GM12864 (cell line): Measurements from ENCODE around the gene RBFOX2.

Experiments used
- DNase-seq: peaks from one replicate; pipeline ENCODE4 v3.0.0-alpha.2; 2011; ENCODE audit warnings: low read depth
- H3K4me3 ChIP-seq: 2 replicates; pipeline ENCODE4 v1.5.1; 2011; ENCODE audit warnings: mild to moderate bottlenecking, low read depth, low read length, control low read depth
- TF ChIP-seq, protein P1 (sequence below): IDR thresholded peaks from 2 replicates; pipeline ENCODE4 v1.5.1; 2011; ENCODE audit warnings: low read depth, mild to moderate bottlenecking, moderate library complexity, low read length, control low read depth, inconsistent platforms; ENCODE audit errors: missing control alignments

The RBFOX2 gene

DNA sequence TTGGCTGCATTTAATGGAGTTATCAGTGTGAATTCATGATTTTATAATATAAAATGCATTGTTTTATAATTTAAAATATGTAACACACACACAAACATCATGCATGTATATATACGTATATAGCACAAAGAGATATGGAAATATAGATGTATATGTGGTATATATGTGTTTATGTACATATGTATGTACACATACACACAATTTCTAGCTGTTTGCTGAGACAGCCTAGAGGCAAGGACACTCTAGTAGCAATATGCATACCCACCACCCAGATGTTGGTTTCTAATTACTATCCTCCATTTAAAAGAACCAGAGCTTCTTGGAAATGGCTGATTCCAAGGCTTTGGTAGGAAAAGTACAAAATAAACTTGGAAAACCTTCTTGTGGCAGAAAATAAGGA, 50.4 kb downstream of the RBFOX2 start:
- TF ChIP-seq, protein P1, sequence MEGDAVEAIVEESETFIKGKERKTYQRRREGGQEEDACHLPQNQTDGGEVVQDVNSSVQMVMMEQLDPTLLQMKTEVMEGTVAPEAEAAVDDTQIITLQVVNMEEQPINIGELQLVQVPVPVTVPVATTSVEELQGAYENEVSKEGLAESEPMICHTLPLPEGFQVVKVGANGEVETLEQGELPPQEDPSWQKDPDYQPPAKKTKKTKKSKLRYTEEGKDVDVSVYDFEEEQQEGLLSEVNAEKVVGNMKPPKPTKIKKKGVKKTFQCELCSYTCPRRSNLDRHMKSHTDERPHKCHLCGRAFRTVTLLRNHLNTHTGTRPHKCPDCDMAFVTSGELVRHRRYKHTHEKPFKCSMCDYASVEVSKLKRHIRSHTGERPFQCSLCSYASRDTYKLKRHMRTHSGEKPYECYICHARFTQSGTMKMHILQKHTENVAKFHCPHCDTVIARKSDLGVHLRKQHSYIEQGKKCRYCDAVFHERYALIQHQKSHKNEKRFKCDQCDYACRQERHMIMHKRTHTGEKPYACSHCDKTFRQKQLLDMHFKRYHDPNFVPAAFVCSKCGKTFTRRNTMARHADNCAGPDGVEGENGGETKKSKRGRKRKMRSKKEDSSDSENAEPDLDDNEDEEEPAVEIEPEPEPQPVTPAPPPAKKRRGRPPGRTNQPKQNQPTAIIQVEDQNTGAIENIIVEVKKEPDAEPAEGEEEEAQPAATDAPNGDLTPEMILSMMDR: no peak
- no peak overlapping the region for H3K4me3 ChIP-seq
- no peak for DNase-seq

DNA sequence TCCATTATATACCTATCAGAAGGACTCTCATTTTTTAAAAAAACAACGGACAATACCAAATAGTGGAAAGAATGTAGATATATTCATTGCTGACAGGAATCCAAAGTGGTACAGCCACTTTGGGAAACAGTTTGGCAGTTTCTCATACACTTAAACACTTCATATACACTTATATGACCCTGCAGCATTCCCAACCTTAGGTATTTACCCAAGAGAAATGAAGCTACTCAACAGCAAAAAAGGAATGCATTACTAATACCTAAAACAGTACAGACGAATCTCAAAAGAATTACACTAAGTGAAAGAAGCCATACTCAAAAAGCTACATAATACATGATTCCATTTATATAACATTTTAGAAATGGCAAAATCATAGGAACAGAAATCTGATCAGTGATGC, 51.5 kb downstream of the RBFOX2 start:
- DNase-seq: no peak
- TF ChIP-seq, protein P1: no peak
- no peak overlapping the region for H3K4me3 ChIP-seq

DNA sequence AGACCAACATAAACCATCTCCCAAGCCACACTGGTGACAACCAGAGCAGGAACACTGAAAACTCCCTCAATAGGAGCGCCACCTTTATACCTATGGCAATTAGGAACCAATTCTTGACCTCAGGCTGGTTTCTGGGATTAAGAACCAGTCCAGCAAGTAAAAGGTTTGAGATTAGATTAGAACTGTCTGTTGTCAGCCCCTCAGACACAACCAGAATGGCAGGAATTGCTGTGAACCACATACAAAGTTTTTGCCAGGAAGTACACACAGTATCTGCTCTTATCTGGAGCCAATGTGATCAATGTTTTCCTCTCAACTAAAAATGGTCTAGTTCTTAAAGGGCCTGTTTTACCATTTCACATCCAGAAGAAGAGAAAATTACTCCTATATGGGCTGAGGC, 55.2 kb downstream of the RBFOX2 start:
- TF ChIP-seq, protein P1: no peak
- no peak for DNase-seq
- H3K4me3 ChIP-seq: no peak overlapping the region

DNA sequence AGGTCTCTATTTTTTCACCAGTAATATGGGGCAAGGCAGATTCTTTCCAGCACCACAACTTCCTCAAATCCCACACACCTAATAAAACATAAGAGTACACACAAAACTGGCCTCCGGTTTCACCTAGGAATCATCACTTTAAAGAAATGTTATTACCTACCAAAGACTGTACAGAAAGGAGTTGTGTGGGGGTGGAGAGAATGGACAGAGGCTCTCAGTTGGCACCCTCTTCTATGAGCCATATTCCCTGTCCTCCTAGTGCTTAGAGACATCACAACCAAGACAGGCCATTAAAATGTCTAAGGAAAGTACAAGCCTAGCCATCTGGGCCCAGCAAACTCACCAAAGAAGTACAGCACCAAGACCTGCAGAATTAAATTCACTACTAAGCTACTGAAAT, 56.1 kb downstream of the RBFOX2 start:
- TF ChIP-seq, protein P1: no peak
- no peak for DNase-seq
- no peak overlapping the region for H3K4me3 ChIP-seq

DNA sequence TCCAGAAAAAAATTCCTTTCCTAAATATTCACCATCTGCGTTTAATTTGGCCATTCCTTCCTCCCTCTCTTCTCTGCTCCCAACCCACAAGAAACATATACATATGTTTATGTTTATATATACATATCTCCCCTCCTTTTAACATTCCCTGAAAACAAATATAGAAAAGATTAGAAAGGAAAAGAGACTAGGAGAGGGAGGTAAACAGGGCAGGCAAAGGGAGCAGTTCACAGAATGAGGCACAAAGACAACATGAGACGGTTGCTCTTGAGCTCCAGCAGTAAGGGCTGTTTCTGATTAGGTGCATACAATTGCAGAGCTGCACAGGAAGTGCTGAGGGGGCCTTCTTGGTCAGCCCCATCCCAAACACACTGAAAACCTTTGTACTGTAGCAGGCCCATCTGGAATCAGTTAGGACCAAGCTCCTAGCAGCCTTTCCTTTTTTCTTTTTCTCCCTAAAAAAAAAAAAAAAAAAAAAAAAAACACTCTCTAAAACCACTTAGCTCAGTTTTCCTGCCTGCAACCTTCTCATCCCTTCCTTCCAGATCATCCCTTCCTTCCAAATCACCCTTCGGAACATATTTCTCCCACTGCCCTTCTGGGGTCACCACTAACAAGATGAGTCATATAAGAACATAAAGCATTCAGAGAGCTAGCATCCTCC, 57.0 kb downstream of the RBFOX2 start:
- TF ChIP-seq, protein P1: no peak
- DNase-seq: no peak
- no peak overlapping the region for H3K4me3 ChIP-seq

DNA sequence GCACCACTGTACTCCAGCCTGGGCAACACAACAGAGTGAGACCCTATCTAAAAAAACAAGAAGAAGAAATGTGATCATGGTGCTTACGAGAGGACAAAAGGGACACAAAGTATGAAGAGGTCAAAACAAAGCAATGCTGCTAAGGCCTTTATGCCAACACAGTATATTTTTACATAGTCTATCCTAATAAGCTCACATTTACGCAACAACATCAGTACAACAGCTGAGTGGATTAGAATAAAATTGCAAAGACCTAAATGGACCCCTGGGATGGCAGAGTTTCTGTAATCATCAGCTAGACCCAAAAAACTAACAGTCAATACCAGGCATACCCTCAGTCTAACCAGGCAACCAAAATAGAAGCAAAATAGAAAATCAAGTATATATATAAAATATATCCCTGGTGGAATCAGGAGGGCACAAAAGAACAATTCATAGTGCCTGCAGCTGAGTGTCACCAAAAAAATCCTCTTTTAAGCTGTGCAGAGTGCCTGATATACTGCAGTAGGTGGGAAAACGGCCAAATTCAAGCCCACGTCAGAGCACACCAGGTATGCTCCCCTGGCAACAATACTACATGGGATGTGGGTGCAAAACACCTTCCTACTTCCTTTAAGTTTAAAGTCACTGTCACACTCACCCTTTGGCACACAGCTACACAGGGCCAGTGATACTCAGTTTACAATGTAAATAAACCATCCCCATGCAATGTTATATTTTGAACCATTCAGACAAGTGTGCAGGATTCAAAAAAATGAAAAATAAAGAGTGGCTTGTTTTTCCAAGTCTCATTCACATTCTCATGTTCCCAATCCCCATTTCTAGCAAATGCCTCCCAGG, 57.8 kb downstream of the RBFOX2 start:
- DNase-seq: no peak
- H3K4me3 ChIP-seq: no peak overlapping the region
- TF ChIP-seq, protein P1: no peak
